ENCODE results near the gene BACE2. TPM values are rescaled to one million over a fixed set of nuclear protein-coding genes. Genes with fewer than 3 reads are reported as not detected.
A peak's percentile ranks its signal among the peaks of the same experiment; 100 is the strongest.

Gene BACE2
- total and polyA plus RNA-seq, 11 donors, result 3.8 to 30.3 (median 15.6) TPM

GRCh38 chr21:41227357-41228005 lies 59.5 kb downstream of the BACE2 start:
- H3K36me3 ChIP-seq, result peaks cover 0 to 47% (median 10%) of the 10 kb centered on the region in 9 donors
- H3K4me1 ChIP-seq, result peaks cover 0 to 10% (median 0%) of the 10 kb centered on the region in 12 donors
- no peaks in the 10 kb centered on the region for H3K27me3 ChIP-seq
- no peaks in the 10 kb centered on the region for H3K9me3 ChIP-seq
- ATAC-seq (peak in 1 of 4 donors; percentile 57), DNase-seq (no peak)
- 89 to 95% (median 92%) methylated on average over 9 of the region's 9 CpGs for WGBS, 4 donors
- no peak overlapping the region for H3K27ac ChIP-seq
- intact Hi-C loops (cut with DNase I), result no loop called here
- TF ChIP-seq POLR2A (IDR thresholded peaks at IDR 0.05), result no peak
- TF ChIP-seq, protein P1, sequence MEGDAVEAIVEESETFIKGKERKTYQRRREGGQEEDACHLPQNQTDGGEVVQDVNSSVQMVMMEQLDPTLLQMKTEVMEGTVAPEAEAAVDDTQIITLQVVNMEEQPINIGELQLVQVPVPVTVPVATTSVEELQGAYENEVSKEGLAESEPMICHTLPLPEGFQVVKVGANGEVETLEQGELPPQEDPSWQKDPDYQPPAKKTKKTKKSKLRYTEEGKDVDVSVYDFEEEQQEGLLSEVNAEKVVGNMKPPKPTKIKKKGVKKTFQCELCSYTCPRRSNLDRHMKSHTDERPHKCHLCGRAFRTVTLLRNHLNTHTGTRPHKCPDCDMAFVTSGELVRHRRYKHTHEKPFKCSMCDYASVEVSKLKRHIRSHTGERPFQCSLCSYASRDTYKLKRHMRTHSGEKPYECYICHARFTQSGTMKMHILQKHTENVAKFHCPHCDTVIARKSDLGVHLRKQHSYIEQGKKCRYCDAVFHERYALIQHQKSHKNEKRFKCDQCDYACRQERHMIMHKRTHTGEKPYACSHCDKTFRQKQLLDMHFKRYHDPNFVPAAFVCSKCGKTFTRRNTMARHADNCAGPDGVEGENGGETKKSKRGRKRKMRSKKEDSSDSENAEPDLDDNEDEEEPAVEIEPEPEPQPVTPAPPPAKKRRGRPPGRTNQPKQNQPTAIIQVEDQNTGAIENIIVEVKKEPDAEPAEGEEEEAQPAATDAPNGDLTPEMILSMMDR (IDR thresholded peaks at IDR 0.05), result no peak
- H3K4me3 ChIP-seq, result no peak overlapping the region

GRCh38 chr21:41228006-41228370 lies 60.0 kb downstream of the BACE2 start:
- TF ChIP-seq POLR2A (IDR thresholded peaks at IDR 0.05), result no peak
- TF ChIP-seq, protein P1 (IDR thresholded peaks at IDR 0.05), result no peak
- no peak overlapping the region for H3K4me3 ChIP-seq
- intact Hi-C loops (cut with DNase I), result no loop called here
- ATAC-seq (peak in 2 of 4 donors; percentile 48 to 82), DNase-seq (no peak)
- H3K36me3 ChIP-seq, result peaks cover 0 to 47% (median 10%) of the 10 kb centered on the region in 9 donors
- no peaks in the 10 kb centered on the region for H3K9me3 ChIP-seq
- peaks cover 0 to 10% (median 0%) of the 10 kb centered on the region in 12 donors for H3K4me1 ChIP-seq
- 66 to 81% (median 76%) methylated on average over 5 of the region's 5 CpGs for WGBS, 4 donors
- no peak overlapping the region for H3K27ac ChIP-seq
- no peaks in the 10 kb centered on the region for H3K27me3 ChIP-seq

GRCh38 chr21:41228492-41228891 lies 60.5 kb downstream of the BACE2 start:
- no peak for TF ChIP-seq POLR2A (IDR thresholded peaks at IDR 0.05)
- DNase-seq (no peak), ATAC-seq (peak in 1 of 4 donors; percentile 44)
- no peak overlapping the region for H3K27ac ChIP-seq
- H3K27me3 ChIP-seq, result no peaks in the 10 kb centered on the region
- intact Hi-C loops (cut with DNase I), result no loop called here
- H3K9me3 ChIP-seq, result no peaks in the 10 kb centered on the region
- WGBS, 4 donors, result 84 to 88% (median 85%) methylated on average over 5 of the region's 5 CpGs
- H3K4me3 ChIP-seq, result no peak overlapping the region
- peaks cover 0 to 47% (median 10%) of the 10 kb centered on the region in 9 donors for H3K36me3 ChIP-seq
- H3K4me1 ChIP-seq, result peaks cover 0 to 10% (median 0%) of the 10 kb centered on the region in 12 donors

- ATAC-seq (peak in 1 of 4 donors; percentile 56), DNase-seq (no peak)
- peaks cover 0 to 10% (median 0%) of the 10 kb centered on the region in 12 donors for H3K4me1 ChIP-seq
- intact Hi-C loops (cut with DNase I), result no loop called here
- peaks cover 0 to 47% (median 10%) of the 10 kb centered on the region in 9 donors for H3K36me3 ChIP-seq
- no peaks in the 10 kb centered on the region for H3K27me3 ChIP-seq
- no peak overlapping the region for H3K27ac ChIP-seq
- no peaks in the 10 kb centered on the region for H3K9me3 ChIP-seq
- 63 to 71% (median 67%) methylated on average over 7 of the region's 7 CpGs for WGBS, 4 donors
- TF ChIP-seq, protein P1 (IDR thresholded peaks at IDR 0.05), result no peak
- no peak for TF ChIP-seq POLR2A (IDR thresholded peaks at IDR 0.05)
- H3K4me3 ChIP-seq, result no peak overlapping the region
Observed at GRCh38 chr21:41228958-41229357, 61.0 kb downstream of the BACE2 start.
